SK-N-SH treated with all-trans-retinoic acid at 6 μM for 48 hours (cell line): ENCODE results near the gene RTRAF.

Experiments
- BACH2 ChIP-seq: fragments of 250-450 bp; sonication (Bioruptor Pico); IDR thresholded peaks from 2 replicates; pipeline ENCODE4 v1.9.0; 2021; ENCODE audit warnings: mild to moderate bottlenecking, borderline replicate concordance
- CREB5 ChIP-seq: fragments of 250-450 bp; sonication (Bioruptor Pico); IDR thresholded peaks from 2 replicates; pipeline ENCODE4 v1.5.1; 2020; ENCODE audit warnings: low read depth, mild to moderate bottlenecking, moderate library complexity
- PATZ1 ChIP-seq: fragments of 250-450 bp; sonication (Bioruptor Pico); IDR thresholded peaks from 2 replicates; pipeline ENCODE4 v1.8.0; 2020; ENCODE audit warnings: mild to moderate bottlenecking, moderate library complexity, borderline replicate concordance
- POU6F1 ChIP-seq: fragments of 250-450 bp; sonication (Bioruptor Pico); IDR thresholded peaks from 2 replicates; pipeline ENCODE4 v1.8.0; 2021; ENCODE audit warnings: low read depth, mild to moderate bottlenecking, moderate library complexity, borderline replicate concordance
- SNAI2 ChIP-seq: fragments of 250-450 bp; sonication (Bioruptor Pico); IDR thresholded peaks from 2 replicates; pipeline ENCODE4 v1.5.0; 2020; ENCODE audit warnings: mild to moderate bottlenecking, moderate library complexity
- TCF4 ChIP-seq: fragments of 250-450 bp; sonication (Bioruptor Pico); IDR thresholded peaks from 2 replicates; pipeline ENCODE4 v1.8.0; 2021; ENCODE audit warnings: mild to moderate bottlenecking, moderate library complexity, borderline replicate concordance
- TOX ChIP-seq: fragments of 250-450 bp; sonication (Bioruptor Pico); IDR thresholded peaks from 2 replicates; pipeline ENCODE4 v1.8.0; 2021; ENCODE audit warnings: mild to moderate bottlenecking, moderate library complexity, borderline replicate concordance
- ZFP3 ChIP-seq: fragments of 250-450 bp; sonication (Bioruptor Pico); IDR thresholded peaks from 2 replicates; pipeline ENCODE4 v1.5.0; 2020; ENCODE audit warnings: mild to moderate bottlenecking, moderate library complexity
- ZFP30 ChIP-seq: fragments of 450-650 bp; formaldehyde crosslinking; IDR thresholded peaks from 2 replicates; pipeline ENCODE4 v1.5.0; 2022; ENCODE audit warnings: mild to moderate bottlenecking, moderate library complexity
- ZNF565 ChIP-seq: fragments of 450-650 bp; formaldehyde crosslinking; conservative IDR thresholded peaks from 2 replicates; pipeline ENCODE4 v1.5.0; 2020; ENCODE audit warnings: low read depth, mild to moderate bottlenecking, moderate library complexity
- ZNF70 ChIP-seq: fragments of 450-650 bp; formaldehyde crosslinking; IDR thresholded peaks from 2 replicates; pipeline ENCODE4 v1.5.0; 2020; ENCODE audit warnings: mild to moderate bottlenecking, moderate library complexity

GRCh38 chr14:52039124-52039815, 49.9 kb downstream of the RTRAF start:
- TF ChIP-seq SNAI2 (CRISPR knock-in tag), result no peak
- no peak for TF ChIP-seq ZFP30 (CRISPR knock-in tag)
- TF ChIP-seq BACH2 (CRISPR knock-in tag), result no peak
- TF ChIP-seq ZFP3 (CRISPR knock-in tag), result no peak
- TF ChIP-seq PATZ1 (CRISPR knock-in tag), result no peak
- TF ChIP-seq POU6F1 (CRISPR knock-in tag), result no peak
- no peak for TF ChIP-seq ZNF565
- no peak for TF ChIP-seq CREB5 (CRISPR knock-in tag)
- no peak for TF ChIP-seq TCF4
- TF ChIP-seq TOX (CRISPR knock-in tag), result no peak
- no peak for TF ChIP-seq ZNF70 (CRISPR knock-in tag)
